HT1080 (cell line): Measurements from ENCODE around the gene TMEM259. TPM values are rescaled to one million over a fixed set of nuclear protein-coding genes. Genes with fewer than 3 reads are reported as not detected.

Source experiments
- DNase-seq: peaks from one replicate; pipeline ENCODE4 v3.0.0-alpha.2; 2015; ENCODE audit warnings: low read depth
- polyA plus RNA-seq, 2 experiments: library from polyadenylated mRNA; depleted of rRNA; stranded (reverse); fragments of >200 nt; gene quantifications; 2 replicates each; pipeline ENCODE4 v1.2.3, GENCODE V29; 2015
- total RNA-seq: library from RNA; depleted of rRNA; stranded (reverse); fragments of >200 nt; shearing (Covaris generic); gene quantifications from 2 replicates; pipeline ENCODE4 v1.2.3, GENCODE V29; 2014; rRNA removed

TMEM259 gene
- 127 and 130 TPM in 2 replicates for total RNA-seq
- 127 and 148 TPM in 2 replicates for polyA plus RNA-seq (2015; cell fraction: cytosol; rRNA removed)
- 708 and 783 TPM in 2 replicates for polyA plus RNA-seq (2015; cell fraction: nucleus; rRNA removed)

- peak; percentile 95 for DNase-seq
These were observed at the start of gene TMEM259 for GRCh38 chr19:1020868-1021425. Gene TMEM259 (minus strand): TSS chr19:1021123. CDS start chr19:1020996, 127 bp downstream.

GRCh38 chr19:1070576-1070930 is 49.6 kb upstream of the TMEM259 start:
- DNase-seq: no peak

GRCh38 chr19:1069009-1069779 is 48.3 kb upstream of the TMEM259 start:
- peak; percentile 46 for DNase-seq

- DNase-seq: no peak
These were observed 47.4 kb upstream of the TMEM259 start for GRCh38 chr19:1068009-1069001.

- no peak for DNase-seq
These were observed 46.5 kb upstream of the TMEM259 start for GRCh38 chr19:1067341-1067957.

- DNase-seq: no peak
These were observed 45.9 kb upstream of the TMEM259 start, which contains the start of gene ARHGAP45 for GRCh38 chr19:1066748-1067340. Gene ARHGAP45 (plus strand): TSS chr19:1067167. CDS start chr19:1067406, 239 bp downstream.

GRCh38 chr19:1066251-1066747 is 45.4 kb upstream of the TMEM259 start:
- no peak for DNase-seq

- DNase-seq: peak; percentile 27
These were observed 44.7 kb upstream of the TMEM259 start for GRCh38 chr19:1065606-1066109.

GRCh38 chr19:1064661-1065605 is 44.0 kb upstream of the TMEM259 start:
- no peak for DNase-seq

- no peak for DNase-seq
These were observed 43.2 kb upstream of the TMEM259 start for GRCh38 chr19:1063909-1064660.

GRCh38 chr19:1063030-1063908 is 42.3 kb upstream of the TMEM259 start:
- DNase-seq: no peak

GRCh38 chr19:1062387-1063029 is 41.6 kb upstream of the TMEM259 start:
- no peak for DNase-seq

GRCh38 chr19:1061987-1062386 is 41.1 kb upstream of the TMEM259 start:
- DNase-seq: no peak

GRCh38 chr19:1060689-1061088 is 39.8 kb upstream of the TMEM259 start:
- DNase-seq: no peak

- DNase-seq: no peak
These were observed 37.2 kb upstream of the TMEM259 start for GRCh38 chr19:1058112-1058511.

- peak; percentile 43 for DNase-seq
These were observed 36.4 kb upstream of the TMEM259 start for GRCh38 chr19:1057176-1057855.
